Measurements from ENCODE around the gene RRAS. TPM values are rescaled to one million over a fixed set of nuclear protein-coding genes. Genes with fewer than 3 reads are reported as not detected.

The RRAS gene
- polyA plus RNA-seq, 1 of the 3 experiments (the other 2 are of a cell fraction): 141 TPM

DNA sequence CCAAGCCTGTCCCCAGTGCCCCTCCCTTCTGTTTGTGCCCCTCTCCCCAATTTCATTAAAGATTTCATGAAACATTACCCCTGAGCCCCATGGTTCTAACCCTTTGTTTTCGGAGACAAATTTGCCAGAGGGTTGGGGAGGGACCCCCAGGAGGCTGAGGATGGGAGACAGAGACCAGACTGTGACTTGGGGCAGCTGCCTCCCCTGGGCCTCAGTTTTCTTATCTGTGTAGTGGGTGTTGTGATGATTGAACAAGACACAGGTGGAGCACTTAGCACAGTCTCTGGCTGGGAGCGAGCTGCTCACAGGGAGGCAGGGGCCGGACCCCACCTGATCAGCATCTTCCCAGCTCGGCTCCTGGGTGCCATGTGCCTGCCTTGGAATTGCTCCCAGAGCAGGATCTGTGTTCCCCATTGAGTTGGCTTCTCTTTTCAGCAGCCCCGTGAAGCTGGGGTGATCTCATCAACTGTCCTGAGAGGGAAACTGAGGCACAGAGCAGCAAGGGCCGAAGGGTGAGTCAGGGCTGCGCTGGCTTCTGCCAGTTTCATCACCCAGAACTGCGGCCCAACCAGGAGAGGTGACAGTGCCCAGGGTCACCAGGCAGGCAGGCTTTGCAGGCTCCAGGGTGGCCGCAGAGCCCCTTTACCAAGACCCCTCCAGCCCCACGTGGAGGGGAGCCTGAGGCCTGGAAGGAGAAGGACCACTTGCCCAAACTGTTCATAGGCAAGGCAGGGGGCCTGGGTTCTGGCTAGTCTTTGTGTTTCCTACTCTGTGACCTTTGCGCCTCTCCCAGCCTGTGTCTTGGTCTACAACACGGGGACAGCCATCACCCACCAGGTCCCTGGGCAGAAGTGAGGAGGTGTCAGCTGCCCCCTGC lies 18.9 kb upstream of the RRAS start:
- Histone ChIP-seq H3K27me3 (ENCODE audit: insufficient read depth) (no peaks in the 10 kb centered on the region), H2AFZ (ENCODE audit: low read depth) (no peak overlapping the region), H3K9me2 (no peaks in the 10 kb centered on the region), H3K4me3 (ENCODE audit: low read depth in 2 of 2, low read length in 1 of 2) (no peak overlapping the region), H3K27ac (ENCODE audit: low read depth in 2 of 2, low read length in 1 of 2) (no peak overlapping the region), H3K4me2 (no peak overlapping the region), H3K9ac (no peak overlapping the region), H4K20me1 (ENCODE audit: insufficient read depth) (0 out of 2 replicates have a peak, but pooled peaks cover 5% of the 10 kb centered on the region), H3K9me3 (no peaks in the 10 kb centered on the region), H3K4me1 (ENCODE audit: control insufficient read depth in 1 of 2, insufficient read depth in 2 of 2, low read depth in 1 of 2, low read length in 1 of 2) (peaks cover 0 to 4% of the 10 kb centered on the region in 2 experiments; a peak in 1 of 4 replicates), H3K79me2 (ENCODE audit: insufficient read depth) (peaks cover 4% of the 10 kb centered on the region), H3F3A (replicated peaks; ENCODE audit: insufficient read depth) (peaks cover 10% of the 10 kb centered on the region), H3K36me3 (replicated peaks in 1 of 2; ENCODE audit: control insufficient read depth in 1 of 2, insufficient read depth in 2 of 2, low read length in 1 of 2) (peaks cover 24 to 72% of the 10 kb centered on the region in 2 experiments)
- ChIA-PET CTCF (interaction anchor here (0.7 to 5.5 kb wide), 3 partner anchors 14 to 22 kb away, joined by 3 to 26 read pairs (median 5); no protein-coding TSS in a partner anchor), POLR2A (interaction anchor here (0.9 to 1.6 kb wide), 2 partner anchors 11 to 17 kb away, joined by 3 to 8 read pairs; partner anchors contain the start of gene SCAF1)
- DNase-seq: no peak
- TF ChIP-seq RCOR1 (IDR thresholded peaks at IDR 0.05; ENCODE audit: low read length) (no peak), SIN3A (IDR thresholded peaks at IDR 0.05; ENCODE audit: borderline replicate concordance, low read depth, low read length) (no peak), NFIC (IDR thresholded peaks at IDR 0.05; ENCODE audit: borderline replicate concordance) (no peak), MEF2A (IDR thresholded peaks at IDR 0.05; ENCODE audit: borderline replicate concordance, low read depth) (no peak), CHD2 (IDR thresholded peaks at IDR 0.05; ENCODE audit: low read length, partially characterized antibody) (no peak), TEAD4 (IDR thresholded peaks at IDR 0.05; ENCODE audit: borderline replicate concordance, insufficient read depth) (no peak), FOXM1 (IDR thresholded peaks at IDR 0.05; ENCODE audit: low read depth) (no peak), RXRA (IDR thresholded peaks at IDR 0.05; ENCODE audit: borderline replicate concordance, low read depth) (no peak), JUND (IDR thresholded peaks at IDR 0.05) (no peak), FOSL2 (IDR thresholded peaks at IDR 0.05; ENCODE audit: borderline replicate concordance, low read depth) (no peak), MXI1 (IDR thresholded peaks at IDR 0.05; ENCODE audit: low read depth, low read length) (no peak), GATA2 (CRISPR knock-in tag; IDR thresholded peaks at IDR 0.05) (no peak)
- TF ChIP-seq, protein P1, sequence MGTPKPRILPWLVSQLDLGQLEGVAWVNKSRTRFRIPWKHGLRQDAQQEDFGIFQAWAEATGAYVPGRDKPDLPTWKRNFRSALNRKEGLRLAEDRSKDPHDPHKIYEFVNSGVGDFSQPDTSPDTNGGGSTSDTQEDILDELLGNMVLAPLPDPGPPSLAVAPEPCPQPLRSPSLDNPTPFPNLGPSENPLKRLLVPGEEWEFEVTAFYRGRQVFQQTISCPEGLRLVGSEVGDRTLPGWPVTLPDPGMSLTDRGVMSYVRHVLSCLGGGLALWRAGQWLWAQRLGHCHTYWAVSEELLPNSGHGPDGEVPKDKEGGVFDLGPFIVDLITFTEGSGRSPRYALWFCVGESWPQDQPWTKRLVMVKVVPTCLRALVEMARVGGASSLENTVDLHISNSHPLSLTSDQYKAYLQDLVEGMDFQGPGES (IDR thresholded peaks at IDR 0.05; ENCODE audit: low read depth, low read length): no peak
- TF ChIP-seq, protein P2, sequence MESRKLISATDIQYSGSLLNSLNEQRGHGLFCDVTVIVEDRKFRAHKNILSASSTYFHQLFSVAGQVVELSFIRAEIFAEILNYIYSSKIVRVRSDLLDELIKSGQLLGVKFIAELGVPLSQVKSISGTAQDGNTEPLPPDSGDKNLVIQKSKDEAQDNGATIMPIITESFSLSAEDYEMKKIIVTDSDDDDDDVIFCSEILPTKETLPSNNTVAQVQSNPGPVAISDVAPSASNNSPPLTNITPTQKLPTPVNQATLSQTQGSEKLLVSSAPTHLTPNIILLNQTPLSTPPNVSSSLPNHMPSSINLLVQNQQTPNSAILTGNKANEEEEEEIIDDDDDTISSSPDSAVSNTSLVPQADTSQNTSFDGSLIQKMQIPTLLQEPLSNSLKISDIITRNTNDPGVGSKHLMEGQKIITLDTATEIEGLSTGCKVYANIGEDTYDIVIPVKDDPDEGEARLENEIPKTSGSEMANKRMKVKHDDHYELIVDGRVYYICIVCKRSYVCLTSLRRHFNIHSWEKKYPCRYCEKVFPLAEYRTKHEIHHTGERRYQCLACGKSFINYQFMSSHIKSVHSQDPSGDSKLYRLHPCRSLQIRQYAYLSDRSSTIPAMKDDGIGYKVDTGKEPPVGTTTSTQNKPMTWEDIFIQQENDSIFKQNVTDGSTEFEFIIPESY (IDR thresholded peaks at IDR 0.05; ENCODE audit: borderline replicate concordance, low read depth): no peak
- TF ChIP-seq, protein P3, sequence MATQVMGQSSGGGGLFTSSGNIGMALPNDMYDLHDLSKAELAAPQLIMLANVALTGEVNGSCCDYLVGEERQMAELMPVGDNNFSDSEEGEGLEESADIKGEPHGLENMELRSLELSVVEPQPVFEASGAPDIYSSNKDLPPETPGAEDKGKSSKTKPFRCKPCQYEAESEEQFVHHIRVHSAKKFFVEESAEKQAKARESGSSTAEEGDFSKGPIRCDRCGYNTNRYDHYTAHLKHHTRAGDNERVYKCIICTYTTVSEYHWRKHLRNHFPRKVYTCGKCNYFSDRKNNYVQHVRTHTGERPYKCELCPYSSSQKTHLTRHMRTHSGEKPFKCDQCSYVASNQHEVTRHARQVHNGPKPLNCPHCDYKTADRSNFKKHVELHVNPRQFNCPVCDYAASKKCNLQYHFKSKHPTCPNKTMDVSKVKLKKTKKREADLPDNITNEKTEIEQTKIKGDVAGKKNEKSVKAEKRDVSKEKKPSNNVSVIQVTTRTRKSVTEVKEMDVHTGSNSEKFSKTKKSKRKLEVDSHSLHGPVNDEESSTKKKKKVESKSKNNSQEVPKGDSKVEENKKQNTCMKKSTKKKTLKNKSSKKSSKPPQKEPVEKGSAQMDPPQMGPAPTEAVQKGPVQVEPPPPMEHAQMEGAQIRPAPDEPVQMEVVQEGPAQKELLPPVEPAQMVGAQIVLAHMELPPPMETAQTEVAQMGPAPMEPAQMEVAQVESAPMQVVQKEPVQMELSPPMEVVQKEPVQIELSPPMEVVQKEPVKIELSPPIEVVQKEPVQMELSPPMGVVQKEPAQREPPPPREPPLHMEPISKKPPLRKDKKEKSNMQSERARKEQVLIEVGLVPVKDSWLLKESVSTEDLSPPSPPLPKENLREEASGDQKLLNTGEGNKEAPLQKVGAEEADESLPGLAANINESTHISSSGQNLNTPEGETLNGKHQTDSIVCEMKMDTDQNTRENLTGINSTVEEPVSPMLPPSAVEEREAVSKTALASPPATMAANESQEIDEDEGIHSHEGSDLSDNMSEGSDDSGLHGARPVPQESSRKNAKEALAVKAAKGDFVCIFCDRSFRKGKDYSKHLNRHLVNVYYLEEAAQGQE (IDR thresholded peaks at IDR 0.05; ENCODE audit: low read depth, low read length): no peak
- WGBS (ENCODE audit: low lambda C conversion rate): 89% methylated on average over 7 of the region's 12 CpGs

All from SK-N-SH (cell line).